ENCODE data around the gene MYO1B.

Gene MYO1B

GRCh38 chr2:191385416-191386160, 140.4 kb downstream of the MYO1B start:
- peak overlapping the region; percentile 44 for H2BK15ac ChIP-seq (ENCODE audit: low read depth, poor library complexity, severe bottlenecking)
- 94% methylated on average over 5 of the region's 6 CpGs for WGBS
- peak overlapping the region in 1 of 2 experiments; percentile 63 for H2BK12ac ChIP-seq (ENCODE audit: low read length in 2 of 2)
- H3K9me3 ChIP-seq (ENCODE audit: control insufficient read depth, low read length) = no peaks in the 10 kb centered on the region
- H3K27me3 ChIP-seq (ENCODE audit: control insufficient read depth in 1 of 2, insufficient read depth in 1 of 2, low read length in 2 of 2) = no peaks in the 10 kb centered on the region
- H3K4me2 ChIP-seq (ENCODE audit: low read length, poor library complexity, severe bottlenecking) = no peak overlapping the region
- H2BK5ac ChIP-seq (ENCODE audit: low read depth, low read length, poor library complexity, severe bottlenecking) = no peak overlapping the region
- H3K4me3 ChIP-seq (ENCODE audit: insufficient read depth in 1 of 2, low read depth in 1 of 2, low read length in 2 of 2) = no peak overlapping the region
- H3K79me1 ChIP-seq (replicated peaks; ENCODE audit: low read length, poor library complexity, severe bottlenecking) = peaks cover 19% of the 10 kb centered on the region
- no peak for DNase-seq
- H3K36me3 ChIP-seq (ENCODE audit: control insufficient read depth in 1 of 2, insufficient read depth in 2 of 2, low read depth in 1 of 2, low read length in 2 of 2) = peaks cover 20 to 99% of the 10 kb centered on the region in 2 experiments
- peak overlapping the region; percentile 48 for H3K27ac ChIP-seq (ENCODE audit: low read length, poor library complexity, severe bottlenecking)
- peak overlapping the region in 1 of 2 experiments; percentile 70 for H3K18ac ChIP-seq (ENCODE audit: low read depth in 1 of 2, low read length in 2 of 2)
- H3K23ac ChIP-seq (ENCODE audit: low read length in 2 of 2) = peak overlapping the region in 1 of 2 experiments; percentile 24
- no peak overlapping the region for H2AFZ ChIP-seq (ENCODE audit: low read depth, low read length)
- peaks cover 6% of the 10 kb centered on the region for H3K4me1 ChIP-seq (ENCODE audit: control insufficient read depth, insufficient read depth, low read depth, low read length)
- no peak overlapping the region for H2AK5ac ChIP-seq (ENCODE audit: low read length, severe bottlenecking)
- no peak overlapping the region for H4K8ac ChIP-seq (ENCODE audit: low read length)
- peak overlapping the region in 1 of 2 experiments; percentile 90 for H3K14ac ChIP-seq (ENCODE audit: low read length in 2 of 2)
- H3K4ac ChIP-seq (ENCODE audit: low read depth in 1 of 2, low read length in 2 of 2) = peak overlapping the region in 1 of 2 experiments; percentile 41
- peak overlapping the region; percentile 16 for H3K9ac ChIP-seq (ENCODE audit: low read length)
- no peak overlapping the region for H2BK120ac ChIP-seq (ENCODE audit: low read depth, low read length)
- no peak overlapping the region for H4K91ac ChIP-seq (ENCODE audit: low read length)

GRCh38 chr2:191386938-191387536, 141.8 kb downstream of the MYO1B start:
- H3K4me2 ChIP-seq (ENCODE audit: low read length, poor library complexity, severe bottlenecking) = no peak overlapping the region
- H3K27me3 ChIP-seq (ENCODE audit: control insufficient read depth in 1 of 2, insufficient read depth in 1 of 2, low read length in 2 of 2) = no peaks in the 10 kb centered on the region
- peaks cover 27 to 99% of the 10 kb centered on the region in 2 experiments for H3K36me3 ChIP-seq (ENCODE audit: control insufficient read depth in 1 of 2, insufficient read depth in 2 of 2, low read depth in 1 of 2, low read length in 2 of 2)
- no peak overlapping the region for H2BK5ac ChIP-seq (ENCODE audit: low read depth, low read length, poor library complexity, severe bottlenecking)
- H4K8ac ChIP-seq (ENCODE audit: low read length) = no peak overlapping the region
- peak overlapping the region in 1 of 2 experiments; percentile 63 for H2BK12ac ChIP-seq (ENCODE audit: low read length in 2 of 2)
- H3K18ac ChIP-seq (ENCODE audit: low read depth in 1 of 2, low read length in 2 of 2) = peak overlapping the region in 1 of 2 experiments; percentile 57
- no peak overlapping the region for H2BK120ac ChIP-seq (ENCODE audit: low read depth, low read length)
- 81% methylated on average over 7 of the region's 7 CpGs for WGBS
- H3K4ac ChIP-seq (ENCODE audit: low read depth in 1 of 2, low read length in 2 of 2) = no peak overlapping the region
- no peak overlapping the region for H2BK15ac ChIP-seq (ENCODE audit: low read depth, poor library complexity, severe bottlenecking)
- peak overlapping the region; percentile 11 for H2AK5ac ChIP-seq (ENCODE audit: low read length, severe bottlenecking)
- H3K79me1 ChIP-seq (replicated peaks; ENCODE audit: low read length, poor library complexity, severe bottlenecking) = peaks cover 19% of the 10 kb centered on the region
- H3K14ac ChIP-seq (ENCODE audit: low read length in 2 of 2) = peak overlapping the region in 1 of 2 experiments; percentile 55
- H2AFZ ChIP-seq (ENCODE audit: low read depth, low read length) = no peak overlapping the region
- no peak overlapping the region for H3K23ac ChIP-seq (ENCODE audit: low read length in 2 of 2)
- H3K4me1 ChIP-seq (ENCODE audit: control insufficient read depth, insufficient read depth, low read depth, low read length) = peaks cover 6% of the 10 kb centered on the region
- DNase-seq = peak; percentile 52
- H3K9me3 ChIP-seq (ENCODE audit: control insufficient read depth, low read length) = no peaks in the 10 kb centered on the region
- peak overlapping the region; percentile 16 for H3K9ac ChIP-seq (ENCODE audit: low read length)
- no peak overlapping the region for H4K91ac ChIP-seq (ENCODE audit: low read length)
- no peak overlapping the region for H3K4me3 ChIP-seq (ENCODE audit: insufficient read depth in 1 of 2, low read depth in 1 of 2, low read length in 2 of 2)
- H3K27ac ChIP-seq (ENCODE audit: low read length, poor library complexity, severe bottlenecking) = peak overlapping the region; percentile 53

GRCh38 chr2:191389288-191389687, 144.1 kb downstream of the MYO1B start:
- Histone ChIP-seq H2BK15ac (ENCODE audit: low read depth, poor library complexity, severe bottlenecking) (no peak overlapping the region), H2AK5ac (ENCODE audit: low read length, severe bottlenecking) (no peak overlapping the region), H3K27me3 (ENCODE audit: control insufficient read depth in 1 of 2, insufficient read depth in 1 of 2, low read length in 2 of 2) (no peaks in the 10 kb centered on the region), H3K14ac (ENCODE audit: low read length in 2 of 2) (no peak overlapping the region), H3K4ac (ENCODE audit: low read depth in 1 of 2, low read length in 2 of 2) (no peak overlapping the region), H3K27ac (ENCODE audit: low read length, poor library complexity, severe bottlenecking) (no peak overlapping the region), H3K18ac (ENCODE audit: low read depth in 1 of 2, low read length in 2 of 2) (no peak overlapping the region), H2BK5ac (ENCODE audit: low read depth, low read length, poor library complexity, severe bottlenecking) (no peak overlapping the region), H3K36me3 (ENCODE audit: control insufficient read depth in 1 of 2, insufficient read depth in 2 of 2, low read depth in 1 of 2, low read length in 2 of 2) (peaks cover 22 to 100% of the 10 kb centered on the region in 2 experiments), H3K79me1 (replicated peaks; ENCODE audit: low read length, poor library complexity, severe bottlenecking) (peaks cover 16% of the 10 kb centered on the region), H3K4me2 (ENCODE audit: low read length, poor library complexity, severe bottlenecking) (no peak overlapping the region), H2BK120ac (ENCODE audit: low read depth, low read length) (no peak overlapping the region), H3K4me1 (ENCODE audit: control insufficient read depth, insufficient read depth, low read depth, low read length) (peaks cover 6% of the 10 kb centered on the region), H3K23ac (ENCODE audit: low read length in 2 of 2) (no peak overlapping the region), H2BK12ac (ENCODE audit: low read length in 2 of 2) (no peak overlapping the region), H3K9me3 (ENCODE audit: control insufficient read depth, low read length) (no peaks in the 10 kb centered on the region), H3K9ac (ENCODE audit: low read length) (no peak overlapping the region), H4K91ac (ENCODE audit: low read length) (no peak overlapping the region), H3K4me3 (ENCODE audit: insufficient read depth in 1 of 2, low read depth in 1 of 2, low read length in 2 of 2) (no peak overlapping the region), H4K8ac (ENCODE audit: low read length) (no peak overlapping the region), H2AFZ (ENCODE audit: low read depth, low read length) (no peak overlapping the region)
- DNase-seq = no peak
- WGBS = 85% methylated on average over 5 of the region's 5 CpGs

GRCh38 chr2:191391171-191391570, 146.0 kb downstream of the MYO1B start:
- Histone ChIP-seq H3K27ac (ENCODE audit: low read length, poor library complexity, severe bottlenecking) (no peak overlapping the region), H4K91ac (ENCODE audit: low read length) (no peak overlapping the region), H3K36me3 (ENCODE audit: control insufficient read depth in 1 of 2, insufficient read depth in 2 of 2, low read depth in 1 of 2, low read length in 2 of 2) (peaks cover 24 to 100% of the 10 kb centered on the region in 2 experiments), H3K9me3 (ENCODE audit: control insufficient read depth, low read length) (no peaks in the 10 kb centered on the region), H3K79me1 (replicated peaks; ENCODE audit: low read length, poor library complexity, severe bottlenecking) (peaks cover 16% of the 10 kb centered on the region), H2BK120ac (ENCODE audit: low read depth, low read length) (no peak overlapping the region), H3K27me3 (ENCODE audit: control insufficient read depth in 1 of 2, insufficient read depth in 1 of 2, low read length in 2 of 2) (no peaks in the 10 kb centered on the region), H3K9ac (ENCODE audit: low read length) (no peak overlapping the region), H3K4me3 (ENCODE audit: insufficient read depth in 1 of 2, low read depth in 1 of 2, low read length in 2 of 2) (no peak overlapping the region), H3K4ac (ENCODE audit: low read depth in 1 of 2, low read length in 2 of 2) (no peak overlapping the region), H3K4me2 (ENCODE audit: low read length, poor library complexity, severe bottlenecking) (no peak overlapping the region), H4K8ac (ENCODE audit: low read length) (no peak overlapping the region), H3K18ac (ENCODE audit: low read depth in 1 of 2, low read length in 2 of 2) (no peak overlapping the region), H2AK5ac (ENCODE audit: low read length, severe bottlenecking) (no peak overlapping the region), H3K14ac (ENCODE audit: low read length in 2 of 2) (no peak overlapping the region), H3K23ac (ENCODE audit: low read length in 2 of 2) (no peak overlapping the region), H3K4me1 (ENCODE audit: control insufficient read depth, insufficient read depth, low read depth, low read length) (peaks cover 3% of the 10 kb centered on the region), H2BK12ac (ENCODE audit: low read length in 2 of 2) (no peak overlapping the region), H2AFZ (ENCODE audit: low read depth, low read length) (no peak overlapping the region), H2BK5ac (ENCODE audit: low read depth, low read length, poor library complexity, severe bottlenecking) (no peak overlapping the region), H2BK15ac (ENCODE audit: low read depth, poor library complexity, severe bottlenecking) (no peak overlapping the region)
- DNase-seq = no peak
- WGBS = 94% methylated on average over 3 of the region's 3 CpGs

All from mesenchymal stem cell (in vitro differentiated cells and primary cell).